GM21423 (cell line): ENCODE measurements around the gene EFEMP2.
"Not testable (repeated sequence)": the region's sequence is repeated elsewhere in the genome, so short reads cannot be mapped to it uniquely, and the experiment has no call there.

Experiments
- ATAC-seq: cut with Tn5 transposase; IDR thresholded peaks from one replicate; pipeline ENCODE4 v1.9.1; 2021; ENCODE audit warnings: mild to moderate bottlenecking, moderate library complexity; ENCODE audit not compliant: unreplicated experiment

EFEMP2 gene

DNA sequence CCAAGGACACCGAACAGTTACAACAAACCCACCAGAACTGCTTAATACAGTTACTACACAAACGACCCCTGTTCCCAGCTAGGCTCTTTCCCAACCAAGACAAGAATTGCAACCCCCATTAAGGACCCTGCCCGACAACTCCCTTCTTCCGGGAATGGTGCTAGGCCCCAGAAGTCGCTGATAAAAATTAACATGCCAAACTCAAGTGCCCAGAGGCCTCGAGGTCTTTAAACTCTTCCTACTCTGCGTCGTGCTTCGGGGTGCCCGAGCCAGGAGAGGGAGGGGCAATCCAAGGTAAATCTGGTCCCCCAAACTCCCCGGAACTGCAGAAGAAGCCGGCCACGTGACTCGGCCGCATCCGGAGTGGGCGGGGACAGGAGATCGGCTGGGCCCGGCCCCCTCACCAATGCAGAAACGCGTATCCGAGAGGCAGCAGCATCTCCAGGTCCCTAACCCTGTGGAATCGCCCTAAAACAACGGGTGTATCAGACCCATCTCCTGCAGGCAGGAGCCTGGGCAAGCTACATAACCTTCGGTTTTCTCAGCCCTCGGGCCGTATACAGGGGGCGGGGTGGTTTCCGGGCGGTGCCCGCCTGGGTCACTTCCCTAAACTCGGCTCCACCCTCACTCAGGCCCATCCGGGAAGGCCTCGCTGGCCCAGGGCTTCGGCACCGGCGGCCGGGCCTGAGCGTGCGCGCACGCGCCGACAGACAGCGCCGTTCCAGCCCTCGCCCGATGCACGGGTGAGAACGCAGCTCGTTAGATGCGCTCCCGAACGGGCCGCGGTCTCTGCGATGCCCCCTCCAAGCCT lies 15.7 kb downstream of the EFEMP2 start:
- ATAC-seq, result peak; percentile 24

DNA sequence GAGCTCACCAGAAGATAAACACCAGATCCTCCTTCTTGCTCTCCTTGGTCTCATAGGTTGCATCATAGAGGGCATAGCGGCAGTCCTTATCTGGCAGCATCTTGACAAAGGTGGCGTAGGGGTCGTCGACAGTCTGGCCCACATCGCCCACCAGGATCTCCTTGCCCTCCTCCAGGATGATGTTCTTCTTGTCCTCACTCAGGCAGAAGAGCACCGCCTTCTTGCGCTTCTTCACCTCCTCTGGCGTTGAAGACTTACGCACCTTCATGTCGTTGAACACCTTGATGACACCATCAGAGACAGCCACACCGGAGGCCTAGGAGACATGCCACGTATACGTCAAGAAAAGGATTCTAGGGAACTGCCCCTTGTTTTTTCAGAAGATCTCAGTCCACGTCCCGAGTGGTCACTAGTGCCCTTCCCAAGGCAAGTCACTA lies 16.7 kb downstream of the EFEMP2 start:
- ATAC-seq, result no peak

DNA sequence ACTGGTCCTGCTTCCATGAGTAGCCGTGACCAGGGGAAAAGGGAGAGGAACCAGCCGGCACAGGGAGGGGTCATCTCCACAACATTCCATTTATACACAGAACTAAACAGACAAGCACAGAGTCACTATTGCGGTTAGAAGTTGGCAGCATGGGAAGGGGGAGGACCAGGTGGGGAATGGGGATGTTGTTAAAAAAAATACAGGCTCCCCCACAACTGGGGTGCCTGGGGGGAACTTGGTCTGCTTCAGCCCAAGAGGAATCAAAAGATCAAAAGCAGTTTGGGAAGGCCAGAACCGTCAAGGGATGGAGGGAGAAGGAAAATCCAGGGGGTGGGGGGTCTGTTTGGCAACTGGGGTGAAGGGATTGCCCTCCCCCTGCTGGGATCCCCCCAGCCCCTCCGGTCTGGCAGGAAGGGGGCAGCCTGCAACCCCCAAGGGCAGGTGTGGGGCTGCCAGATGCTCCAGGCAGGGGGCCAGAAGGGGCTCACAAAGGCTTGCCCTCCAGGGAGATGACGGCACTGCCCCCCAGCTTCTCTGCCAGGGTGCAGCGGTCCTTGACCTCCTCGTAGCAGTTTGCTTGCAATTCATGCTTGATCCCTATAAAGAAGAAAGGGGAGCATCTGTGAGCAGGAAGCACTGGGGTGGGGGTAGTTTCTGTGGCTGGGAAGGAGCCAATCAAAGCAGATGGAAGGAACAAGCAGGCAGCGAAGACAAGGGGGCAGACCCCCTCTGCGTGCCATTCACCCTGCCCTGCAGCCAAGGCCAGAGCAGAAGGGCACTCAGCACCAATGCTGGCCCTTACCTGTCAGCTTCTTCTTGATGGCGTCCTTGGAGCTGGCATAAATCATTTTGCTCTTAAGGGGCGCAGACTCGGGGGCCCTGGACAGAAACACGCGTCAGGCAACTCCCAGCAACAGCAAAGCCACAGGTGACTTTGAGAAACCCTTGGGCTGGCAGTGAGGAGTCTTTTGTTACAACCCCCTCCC lies 17.5 kb downstream of the EFEMP2 start:
- no peak for ATAC-seq

DNA sequence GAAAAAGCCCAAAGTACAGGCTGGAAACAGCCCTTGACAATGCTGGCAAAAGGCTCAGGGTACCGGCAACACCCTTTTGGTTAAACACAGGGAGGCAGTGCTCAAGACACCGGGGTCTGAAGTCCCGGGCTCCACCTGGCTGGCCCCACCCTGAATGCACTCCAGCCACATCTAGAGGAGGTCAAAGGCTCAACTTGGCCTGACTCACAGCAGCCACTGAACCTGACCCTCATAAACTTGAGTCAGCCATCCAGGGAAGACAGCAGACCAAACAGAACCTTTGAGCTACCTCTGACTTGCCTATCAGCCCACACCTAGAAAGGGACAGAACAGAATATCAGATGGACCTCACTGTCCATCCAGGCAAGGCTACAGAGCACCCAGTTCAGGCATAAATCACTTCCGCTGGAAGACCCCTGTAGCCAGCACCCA lies 18.4 kb downstream of the EFEMP2 start:
- ATAC-seq, result no peak

DNA sequence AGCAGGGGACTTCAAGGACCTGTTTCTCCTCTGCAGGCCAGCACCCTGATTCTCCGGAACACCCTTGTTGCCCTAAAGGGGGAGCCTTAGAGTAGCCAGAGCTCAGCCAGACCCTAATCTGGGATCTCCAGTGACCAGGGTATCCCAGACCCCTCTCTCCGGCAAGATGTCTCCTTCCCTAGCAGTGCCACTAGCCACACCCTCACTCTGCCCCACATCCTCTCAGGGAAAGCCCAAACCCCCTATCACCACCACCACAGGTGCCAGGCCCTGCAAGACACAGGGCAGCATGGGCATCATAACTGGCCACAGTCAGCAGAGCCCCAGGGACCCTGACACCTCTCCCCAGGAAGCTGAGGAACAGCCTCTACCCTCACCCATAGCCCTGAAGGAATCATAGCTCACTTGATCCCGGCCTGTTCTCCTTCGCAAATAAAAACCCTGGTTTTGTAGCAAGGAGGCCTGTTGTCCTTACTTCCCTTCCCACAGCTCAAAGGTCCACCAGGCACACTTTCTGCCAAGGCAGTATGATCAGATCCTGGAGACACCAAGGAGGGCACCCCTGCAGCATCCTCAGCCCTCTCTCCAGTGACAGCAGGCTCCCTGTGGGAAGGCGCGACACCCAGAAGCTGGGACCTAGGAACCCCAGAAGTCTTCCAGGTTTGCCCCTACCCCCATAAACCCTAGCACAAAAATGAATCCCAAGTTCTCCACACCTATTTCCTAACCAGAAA lies 19.2 kb downstream of the EFEMP2 start:
- no peak for ATAC-seq

GRCh38 chr11:65852508-65853245 lies 19.9 kb downstream of the EFEMP2 start:
- ATAC-seq, result no peak

GRCh38 chr11:65851811-65852507 lies 20.6 kb downstream of the EFEMP2 start:
- ATAC-seq, result no peak

DNA sequence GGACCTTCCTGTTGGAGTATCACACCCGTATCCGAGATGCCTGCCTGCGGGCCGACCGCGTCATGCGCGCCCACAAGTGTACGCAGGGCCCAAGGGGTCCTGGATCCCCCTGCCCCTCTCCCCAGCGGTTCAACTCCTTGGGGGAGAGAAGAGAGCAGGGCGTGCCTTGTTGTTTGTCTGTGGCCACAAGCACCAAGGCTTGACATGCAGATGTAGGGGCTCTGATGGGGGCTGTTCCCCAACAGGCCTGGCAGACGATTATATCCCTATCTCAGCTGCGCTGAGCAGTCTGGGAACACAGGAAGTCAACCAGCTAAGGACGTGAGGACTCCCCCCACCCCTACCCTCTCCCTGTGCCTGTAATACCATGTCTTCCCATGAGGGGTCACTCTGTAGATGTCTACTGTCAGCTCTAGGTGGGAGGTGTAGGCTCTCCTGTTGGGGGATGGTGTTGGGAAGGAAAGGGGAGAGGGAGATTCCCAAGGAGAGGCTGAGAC lies 21.5 kb downstream of the EFEMP2 start:
- ATAC-seq, result no peak

DNA sequence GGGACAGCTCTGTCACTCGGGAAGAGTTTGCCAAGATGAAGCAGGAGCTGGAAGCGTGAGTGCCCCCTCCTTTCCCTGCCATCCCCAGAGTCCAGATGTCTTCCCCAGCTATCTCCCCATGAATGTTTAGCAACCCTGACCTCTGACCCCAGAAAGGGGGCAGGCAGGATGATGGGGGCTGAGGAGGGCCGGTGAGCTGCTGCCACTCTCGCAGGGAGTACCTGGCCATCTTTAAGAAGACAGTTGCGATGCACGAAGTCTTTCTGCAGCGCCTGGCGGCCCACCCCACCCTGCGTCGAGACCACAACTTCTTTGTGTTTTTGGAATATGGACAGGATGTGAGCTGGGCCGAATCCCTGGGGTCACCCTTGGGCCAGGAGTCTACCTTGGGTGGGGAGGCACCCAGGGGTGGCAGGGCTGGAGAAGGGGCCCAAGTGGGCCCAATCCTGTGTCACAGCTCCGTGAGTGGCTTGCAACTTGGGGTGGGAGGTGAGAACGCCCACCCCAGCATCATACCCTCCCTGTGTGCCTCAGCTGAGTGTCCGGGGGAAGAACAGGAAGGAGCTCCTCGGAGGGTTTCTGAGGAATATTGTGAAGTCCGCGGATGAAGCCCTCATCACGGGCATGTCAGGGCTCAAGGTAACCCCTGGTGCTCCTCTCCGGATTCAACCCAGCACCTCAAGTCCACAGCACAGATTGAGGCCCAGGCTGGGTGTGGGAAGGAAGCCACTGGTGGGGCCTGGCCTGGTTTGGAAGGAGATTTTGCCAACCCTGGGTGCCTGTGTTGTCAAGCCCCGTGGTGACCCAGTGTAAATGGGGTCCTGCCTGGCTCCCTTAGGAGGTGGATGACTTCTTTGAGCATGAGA lies 22.1 kb downstream of the EFEMP2 start:
- ATAC-seq, result no peak

DNA sequence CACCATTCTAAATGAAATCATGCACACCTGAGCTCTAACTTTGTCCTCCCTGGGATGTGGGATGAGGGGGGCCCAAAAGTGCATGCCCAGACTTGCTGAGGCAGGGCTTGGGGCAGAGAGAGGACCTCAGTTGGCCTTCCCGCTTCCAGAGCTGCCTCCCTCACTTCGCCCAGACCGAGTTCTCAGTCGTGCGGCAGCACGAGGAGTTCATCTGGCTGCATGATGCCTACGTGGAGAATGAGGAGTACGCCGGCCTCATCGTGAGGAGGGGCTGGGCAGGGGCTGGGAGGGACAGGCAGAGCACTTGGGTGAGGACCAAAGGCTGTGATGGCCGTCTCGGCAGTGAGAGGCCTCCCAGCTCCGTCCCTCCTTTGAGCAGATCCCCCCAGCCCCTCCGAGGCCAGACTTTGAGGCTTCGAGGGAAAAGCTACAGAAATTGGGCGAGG lies 22.8 kb downstream of the EFEMP2 start:
- no peak for ATAC-seq

DNA sequence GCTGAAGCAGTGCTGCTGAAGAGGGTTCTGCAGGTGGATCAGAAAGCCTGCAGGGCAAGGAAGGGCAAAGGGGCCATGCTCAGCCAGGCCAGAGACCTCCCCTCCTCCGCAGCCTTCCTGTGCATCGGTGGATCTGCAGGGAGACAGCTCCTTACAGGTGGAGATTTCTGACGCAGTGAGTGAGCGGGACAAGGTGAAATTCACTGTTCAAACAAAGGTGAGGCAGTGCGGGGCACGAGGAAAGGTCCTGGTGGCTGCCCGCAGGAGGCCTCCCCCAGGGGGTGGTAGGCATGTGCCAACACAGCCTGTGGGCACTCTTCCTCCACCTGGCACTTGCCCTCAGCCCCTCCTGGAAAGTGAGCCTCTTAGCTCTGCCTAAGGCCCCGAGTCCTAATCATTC lies 23.2 kb downstream of the EFEMP2 start:
- ATAC-seq, result no peak

- not testable (repeated sequence) for ATAC-seq
Measured at GRCh38 chr11:65848693-65849092, 23.9 kb downstream of the EFEMP2 start.

DNA sequence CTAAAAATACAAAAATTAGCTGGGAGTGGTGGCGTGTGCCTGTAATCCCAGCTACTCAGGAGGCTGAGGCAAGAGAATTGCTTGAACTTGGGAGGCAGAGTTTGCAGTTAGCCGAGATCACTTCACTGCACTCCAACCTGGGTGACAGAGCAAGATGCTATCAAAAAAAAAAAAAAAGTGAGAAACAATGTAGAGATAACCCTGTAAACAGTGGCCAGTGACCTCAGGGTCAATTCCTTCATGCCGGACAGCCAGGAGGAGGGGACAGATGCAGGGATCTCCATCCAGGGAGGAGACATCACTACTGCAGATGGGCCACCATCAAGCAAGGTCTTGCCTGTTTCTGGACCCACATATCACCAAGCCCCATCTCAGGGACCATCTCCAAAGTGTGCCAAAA lies 24.9 kb downstream of the EFEMP2 start:
- ATAC-seq, result no peak

- no peak for ATAC-seq
Measured at GRCh38 chr11:65844231-65844872, 28.2 kb downstream of the EFEMP2 start.

- no peak for ATAC-seq
Measured at GRCh38 chr11:65843811-65844210, 28.8 kb downstream of the EFEMP2 start.

DNA sequence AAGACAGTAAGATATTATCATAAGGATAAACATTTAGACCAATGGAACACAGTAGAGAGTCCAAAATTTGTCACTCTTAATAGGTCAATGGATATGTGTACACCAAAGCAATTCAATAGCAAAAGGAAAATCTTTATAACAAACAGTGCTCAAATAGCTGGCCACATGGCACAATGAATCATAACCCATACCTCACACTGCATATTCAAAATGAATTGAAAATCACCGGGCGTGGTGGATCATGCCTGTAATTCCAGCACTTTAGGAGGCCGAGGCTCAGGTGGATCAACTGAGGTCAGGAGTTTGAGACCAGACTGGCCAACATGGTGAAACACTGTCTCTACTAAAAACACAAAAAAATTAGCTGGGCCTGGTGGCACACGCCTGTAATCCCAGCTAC lies 30.5 kb downstream of the EFEMP2 start:
- ATAC-seq, result no peak

- ATAC-seq, result no peak
Measured at GRCh38 chr11:65834202-65834601, 38.4 kb downstream of the EFEMP2 start.
